Stomach smooth muscle (tissue), 2 donors: ENCODE results near the gene CCDC194.

Source experiments
- H3K27ac ChIP-seq: one replicate; pipeline ENCODE4 v1.7.0; 2013; ENCODE audit warnings: mild to moderate bottlenecking, low read length, inconsistent platforms
- H3K27me3 ChIP-seq, 2 donors: one replicate each; pipeline ENCODE4 v1.7.0; 2013; ENCODE audit warnings: low read length in 2 of 2; ENCODE audit not compliant: insufficient read depth in 2 of 2, control insufficient read depth in 1 of 2
- H3K36me3 ChIP-seq, 2 donors: one replicate each; pipeline ENCODE4 v1.7.0; 2013; ENCODE audit warnings: low read length in 2 of 2; ENCODE audit not compliant: control insufficient read depth in 2 of 2, insufficient read depth in 2 of 2
- H3K4me1 ChIP-seq: one replicate; pipeline ENCODE4 v1.7.0; 2013; ENCODE audit warnings: low read length; ENCODE audit not compliant: control insufficient read depth, insufficient read depth
- H3K4me3 ChIP-seq, 2 donors: one replicate each; pipeline ENCODE4 v1.7.0; 2013; ENCODE audit warnings: low read length in 2 of 2
- H3K9ac ChIP-seq, 2 donors: one replicate each; pipeline ENCODE4 v1.7.0; 2013; ENCODE audit warnings: low read length in 2 of 2, mild to moderate bottlenecking in 1 of 2
- H3K9me3 ChIP-seq, 2 donors: one replicate each; pipeline ENCODE4 v1.7.0; 2013; ENCODE audit warnings: low read length in 2 of 2; ENCODE audit not compliant: control insufficient read depth in 2 of 2
- donor health status: healthy.
- donor health status: Pancreatic carcinoma.

CCDC194 gene

GRCh38 chr19:17405250-17406045 is 11.5 kb upstream of the CCDC194 start, which contains the start of gene BST2:
Gene BST2, minus strand, starts transcription at chr19:17405630. Its CDS starts 55 bp downstream, at chr19:17405575.
- H3K4me3 ChIP-seq: peak within 1 kb of the TSS; percentile 46 to 69

DNA sequence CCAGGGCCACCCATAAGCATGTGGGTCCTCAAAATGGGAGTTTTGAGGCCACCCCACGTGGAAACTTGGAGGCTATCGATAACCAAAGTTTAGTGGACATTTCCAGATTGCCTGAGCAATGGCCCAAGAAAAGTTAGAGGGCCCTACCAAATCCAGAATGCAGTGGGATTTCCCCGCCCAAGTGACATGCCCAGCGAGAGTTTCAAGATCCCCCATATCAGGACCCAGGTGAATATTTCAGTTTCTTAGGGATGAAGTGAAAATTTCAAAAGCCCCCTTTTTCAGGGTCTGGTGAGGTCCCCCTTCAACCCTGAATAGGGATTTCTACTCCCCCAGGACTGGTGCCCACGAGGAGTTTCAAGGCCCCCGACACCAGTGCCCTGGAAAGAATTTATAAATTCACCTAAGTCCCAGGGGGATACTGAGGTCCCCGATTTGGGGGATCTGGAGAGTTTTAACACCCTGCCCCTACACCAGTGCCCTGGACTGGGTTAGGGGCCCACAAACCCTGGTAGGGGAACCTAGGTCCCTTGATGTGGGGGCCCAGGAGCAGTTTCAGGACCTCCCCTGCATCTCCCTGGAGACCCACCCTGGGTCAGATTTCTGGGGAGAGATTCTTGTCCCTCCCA is 10.7 kb upstream of the CCDC194 start:
- peak overlapping the region; percentile 37 for H3K27ac ChIP-seq
- peak overlapping the region in 1 of 2 donors; percentile 31 for H3K9ac ChIP-seq
- peak overlapping the region in 1 of 2 donors; percentile 69 for H3K4me3 ChIP-seq
- no peaks in the 10 kb centered on the region for H3K9me3 ChIP-seq
- no peaks in the 10 kb centered on the region for H3K27me3 ChIP-seq
- H3K4me1 ChIP-seq: peaks cover 10% of the 10 kb centered on the region
- H3K36me3 ChIP-seq: no peaks in the 10 kb centered on the region

More at GRCh38 chr19:17405250-17406045, 11.5 kb upstream of the CCDC194 start, which contains the start of gene BST2:
- peak within 1 kb of the TSS; percentile 53 for H3K27ac ChIP-seq
- H3K27me3 ChIP-seq: no peaks in the 10 kb centered on the region
- H3K36me3 ChIP-seq: no peaks in the 10 kb centered on the region
- peaks cover 10% of the 10 kb centered on the region for H3K4me1 ChIP-seq
- peak within 1 kb of the TSS; percentile 31 to 42 for H3K9ac ChIP-seq
- H3K9me3 ChIP-seq: no peaks in the 10 kb centered on the region

DNA sequence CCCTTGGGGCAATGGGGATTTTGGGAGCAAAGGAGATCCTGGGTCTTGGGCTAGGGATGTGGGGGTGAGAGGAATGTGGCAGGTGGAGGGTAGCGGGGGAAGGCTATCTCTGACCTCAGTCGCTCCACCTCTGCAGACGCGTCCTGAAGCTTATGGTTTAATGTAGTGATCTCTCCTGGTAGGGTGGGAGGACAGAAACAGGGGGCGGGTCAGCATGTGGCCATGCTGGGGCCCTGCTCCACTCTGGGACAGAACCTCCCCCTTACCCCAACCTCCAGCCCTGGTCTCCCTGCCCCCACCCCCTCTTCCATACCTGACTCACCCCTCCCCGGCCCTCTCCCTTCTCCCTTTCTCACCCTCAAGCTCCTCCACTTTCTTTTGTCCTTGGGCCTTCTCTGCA is 10.0 kb upstream of the CCDC194 start:
- Histone ChIP-seq H3K36me3 (no peaks in the 10 kb centered on the region), H3K27ac (no peak overlapping the region), H3K9ac (no peak overlapping the region), H3K27me3 (no peaks in the 10 kb centered on the region), H3K9me3 (no peaks in the 10 kb centered on the region), H3K4me3 (peak overlapping the region in 1 of 2 donors; percentile 69), H3K4me1 (peaks cover 10% of the 10 kb centered on the region)

DNA sequence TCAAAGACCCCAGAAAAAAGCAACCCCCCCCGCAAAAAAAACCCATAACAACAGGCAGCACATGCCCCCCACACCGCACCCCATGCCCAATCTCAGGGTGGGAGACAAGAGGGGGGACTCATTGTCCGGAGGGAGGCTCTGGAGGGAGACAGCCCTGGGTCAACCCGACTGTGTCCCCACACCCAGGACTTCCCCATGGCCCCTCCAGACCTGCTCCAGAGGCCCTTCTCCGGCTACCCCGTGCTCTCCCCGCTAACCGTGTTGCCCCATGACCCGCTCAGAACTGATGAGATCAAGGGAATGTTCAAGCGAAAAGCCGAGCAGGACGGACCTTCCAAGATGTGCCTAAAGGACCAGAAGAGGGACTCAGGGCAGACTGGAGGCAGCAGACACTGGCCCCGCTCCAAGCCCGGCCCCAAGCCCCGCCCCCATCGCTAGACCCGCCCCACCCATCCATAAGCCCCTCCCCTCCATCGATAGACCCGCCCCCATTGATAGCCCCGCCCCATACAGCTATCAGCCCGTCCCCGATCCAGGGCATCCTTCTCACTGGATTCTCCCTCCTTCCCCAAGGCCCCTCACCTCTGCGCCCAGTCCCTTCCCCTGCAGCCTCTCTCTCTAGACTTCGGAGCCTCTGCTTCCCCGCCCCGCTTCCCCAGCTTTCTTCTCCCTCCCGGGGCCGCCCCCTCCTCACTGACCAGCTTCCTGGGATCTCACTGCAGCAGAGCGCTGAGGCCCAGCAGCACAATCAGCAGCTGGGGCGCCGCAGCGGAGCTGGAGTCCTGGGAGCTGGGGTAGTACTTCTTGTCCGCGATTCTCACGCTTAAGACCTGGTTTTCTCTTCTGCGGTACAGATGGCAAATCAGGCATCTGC is 9.2 kb upstream of the CCDC194 start:
- Histone ChIP-seq H3K9me3 (no peaks in the 10 kb centered on the region), H3K4me3 (no peak overlapping the region), H3K36me3 (no peaks in the 10 kb centered on the region), H3K9ac (no peak overlapping the region), H3K4me1 (peaks cover 10% of the 10 kb centered on the region), H3K27me3 (no peaks in the 10 kb centered on the region), H3K27ac (no peak overlapping the region)

- H3K27ac ChIP-seq: no peak overlapping the region
- H3K4me3 ChIP-seq: no peak overlapping the region
Observed at GRCh38 chr19:17401628-17402027, 7.6 kb upstream of the CCDC194 start.

DNA sequence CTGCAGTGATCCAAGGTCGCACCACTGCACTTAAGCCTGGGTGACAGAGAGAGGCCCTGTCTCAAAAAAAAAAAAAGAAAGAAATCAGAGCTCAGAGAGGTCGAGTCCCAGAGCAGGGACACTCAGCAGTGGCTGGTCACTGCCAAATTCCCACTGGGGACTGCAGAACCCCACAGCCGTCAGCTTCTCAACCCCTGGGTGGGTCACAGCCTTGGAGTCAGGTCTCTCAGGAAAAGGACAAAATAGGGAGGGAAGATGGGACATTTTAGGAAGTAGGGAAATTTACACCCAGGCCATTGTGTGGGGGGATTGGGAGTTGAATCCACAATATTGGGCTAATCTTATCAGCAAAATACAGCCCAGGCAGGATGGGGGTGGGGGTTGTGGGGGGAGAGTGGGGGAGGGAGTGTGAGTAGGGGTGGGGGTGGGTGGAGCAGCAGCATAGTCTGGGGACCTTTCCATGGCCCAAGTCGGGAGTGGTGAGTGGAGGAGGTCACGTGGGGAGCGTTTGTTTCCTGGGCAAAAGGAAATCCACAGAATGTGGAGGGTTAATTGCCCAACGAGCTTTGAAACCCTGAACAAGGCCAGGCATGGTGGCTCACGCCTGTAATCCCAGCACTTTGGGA is 5.0 kb upstream of the CCDC194 start:
- no peak overlapping the region for H3K9ac ChIP-seq
- H3K36me3 ChIP-seq: no peaks in the 10 kb centered on the region
- no peak overlapping the region for H3K4me3 ChIP-seq
- peaks cover 2% of the 10 kb centered on the region for H3K4me1 ChIP-seq
- no peaks in the 10 kb centered on the region for H3K9me3 ChIP-seq
- H3K27ac ChIP-seq: no peak overlapping the region
- H3K27me3 ChIP-seq: peaks cover 8 to 15% of the 10 kb centered on the region in 2 donors

More at GRCh38 chr19:17401628-17402027, 7.6 kb upstream of the CCDC194 start:
- Histone ChIP-seq H3K9me3 (no peaks in the 10 kb centered on the region), H3K4me1 (peaks cover 10% of the 10 kb centered on the region), H3K27me3 (peaks cover 0 to 4% of the 10 kb centered on the region in 2 donors), H3K9ac (no peak overlapping the region), H3K36me3 (no peaks in the 10 kb centered on the region)

DNA sequence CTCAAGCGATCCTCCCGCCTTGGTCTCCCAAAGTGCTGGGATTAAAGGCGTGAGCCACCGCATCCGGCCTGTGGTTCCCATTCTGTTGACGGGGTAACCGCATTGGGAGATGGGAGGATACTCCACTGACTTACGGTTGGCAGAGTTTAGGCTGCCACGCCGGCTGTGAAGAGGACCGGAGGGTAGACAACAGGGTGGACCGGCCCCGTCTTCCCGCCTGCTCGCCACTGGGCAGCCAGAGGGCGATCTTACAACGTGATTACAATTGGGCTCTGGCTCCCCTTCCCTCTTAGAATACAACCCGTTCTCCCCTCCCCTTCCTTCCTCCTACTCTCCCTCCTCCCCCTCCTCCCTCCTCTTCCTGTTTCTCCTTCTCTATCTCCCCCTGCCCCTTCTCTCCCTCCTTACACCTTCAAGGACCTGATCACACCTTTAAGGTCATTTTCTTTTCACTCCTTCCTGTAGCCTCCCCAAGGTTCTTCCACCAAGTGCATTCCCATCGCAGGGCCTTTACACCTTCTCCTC is 957 bp upstream of the CCDC194 start:
- Histone ChIP-seq H3K36me3 (no peaks in the 10 kb centered on the region), H3K4me3 (no peak overlapping the region), H3K27ac (no peak overlapping the region), H3K9me3 (no peaks in the 10 kb centered on the region), H3K9ac (no peak overlapping the region), H3K4me1 (peaks cover 17% of the 10 kb centered on the region), H3K27me3 (peaks cover 13 to 36% of the 10 kb centered on the region in 2 donors)

GRCh38 chr19:17393002-17393401 is 994 bp downstream of the CCDC194 start:
- Histone ChIP-seq H3K4me3 (no peak overlapping the region), H3K9ac (no peak overlapping the region), H3K27ac (no peak overlapping the region), H3K4me1 (peaks cover 17% of the 10 kb centered on the region), H3K27me3 (peaks cover 13 to 36% of the 10 kb centered on the region in 2 donors), H3K36me3 (no peaks in the 10 kb centered on the region), H3K9me3 (peaks cover 0 to 7% of the 10 kb centered on the region in 2 donors)

DNA sequence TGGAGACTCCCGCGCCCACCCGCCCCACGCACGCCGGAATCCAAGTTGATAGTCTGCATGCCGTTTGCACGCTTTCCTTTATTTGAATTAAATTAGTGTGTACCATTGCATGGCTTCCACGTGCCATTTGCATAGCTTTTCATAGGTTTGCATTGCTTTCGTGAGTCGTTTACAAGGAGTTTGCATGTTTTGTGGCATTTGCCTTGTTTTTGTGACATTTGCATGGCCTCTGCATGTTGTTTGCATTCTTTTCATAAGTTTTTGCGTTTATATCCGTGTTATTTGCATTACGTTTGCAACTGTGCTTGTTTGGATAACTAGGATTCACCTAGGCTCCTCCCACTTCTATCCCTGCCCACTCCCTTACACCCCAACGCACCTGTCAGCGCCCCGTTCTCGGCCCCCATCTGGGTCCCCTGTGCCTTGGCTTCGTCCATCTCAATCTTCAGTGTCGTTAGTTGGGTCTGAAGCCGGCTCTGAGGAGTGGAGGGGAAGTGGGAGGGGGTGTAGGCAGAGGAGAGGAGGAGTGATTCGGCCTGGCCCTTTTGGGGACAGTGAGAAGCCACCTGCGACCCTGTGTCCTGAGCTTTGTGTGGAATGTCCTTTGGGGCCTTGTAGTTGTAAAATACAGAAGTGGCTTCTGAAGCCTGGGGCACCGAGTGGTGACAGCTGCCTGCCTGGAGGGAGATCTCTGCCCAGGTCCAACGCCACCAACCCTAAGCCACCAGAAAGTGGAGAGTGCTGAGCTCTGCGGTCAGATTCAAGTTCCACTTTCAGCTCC is 2.4 kb downstream of the CCDC194 start:
- Histone ChIP-seq H3K4me1 (peaks cover 17% of the 10 kb centered on the region), H3K4me3 (peak overlapping the region; percentile 66 to 69), H3K9ac (peak overlapping the region in 1 of 2 donors; percentile 29), H3K9me3 (peaks cover 0 to 7% of the 10 kb centered on the region in 2 donors), H3K27me3 (peaks cover 13 to 31% of the 10 kb centered on the region in 2 donors), H3K27ac (no peak overlapping the region), H3K36me3 (no peaks in the 10 kb centered on the region)
